ENCODE measurements around the gene EDEM2.

- TF ChIP-seq CTCF (conservative IDR thresholded peaks at IDR 0.05): no peak
- no peak for TF ChIP-seq ZFX (IDR thresholded peaks at IDR 0.05)
Observed at GRCh38 chr20:35120012-35120701, 27.0 kb downstream of the EDEM2 start.
